Measurements from ENCODE around the gene SORBS1. TPM values are rescaled to one million over a fixed set of nuclear protein-coding genes. Genes with fewer than 3 reads are reported as not detected.

The SORBS1 gene
- total RNA-seq, 4 donors from 2014 or later: 28.1 to 92.5 (median 41.7) TPM

GRCh38 chr10:95408148-95408960, 152.8 kb downstream of the SORBS1 start:
- TF ChIP-seq POLR2A (IDR thresholded peaks at IDR 0.05): no peak
- no peak for TF ChIP-seq EP300 (IDR thresholded peaks at IDR 0.05)
- no peak for TF ChIP-seq POLR2AphosphoS5 (IDR thresholded peaks at IDR 0.05)
- no peak for TF ChIP-seq CTCF (IDR thresholded peaks at IDR 0.05)
- no peak overlapping the region for H3K4me3 ChIP-seq
- peak overlapping the region; percentile 73 for H3K27ac ChIP-seq
- WGBS: 80% methylated on average over 7 of the region's 7 CpGs
- H3K36me3 ChIP-seq: no peaks in the 10 kb centered on the region
- DNase-seq (ENCODE audit: low spot score in 2 of 2): peak in 1 of 2 donors; percentile 66
- H3K9me3 ChIP-seq: no peaks in the 10 kb centered on the region
- H3K4me1 ChIP-seq: peaks cover 20% of the 10 kb centered on the region
- no peaks in the 10 kb centered on the region for H3K27me3 ChIP-seq

- WGBS: 92% methylated on average over 7 of the region's 7 CpGs
- no peaks in the 10 kb centered on the region for H3K9me3 ChIP-seq
- H3K27me3 ChIP-seq: no peaks in the 10 kb centered on the region
- H3K27ac ChIP-seq: peak overlapping the region; percentile 27
- TF ChIP-seq EP300 (IDR thresholded peaks at IDR 0.05): no peak
- peaks cover 20% of the 10 kb centered on the region for H3K4me1 ChIP-seq
- peak in 1 of 2 donors; percentile 38 for DNase-seq (ENCODE audit: low spot score in 2 of 2)
- no peaks in the 10 kb centered on the region for H3K36me3 ChIP-seq
- no peak overlapping the region for H3K4me3 ChIP-seq
Measured at GRCh38 chr10:95407546-95407945, 153.6 kb downstream of the SORBS1 start.

- H3K4me3 ChIP-seq: no peak overlapping the region
- no peaks in the 10 kb centered on the region for H3K36me3 ChIP-seq
- H3K27ac ChIP-seq: peak overlapping the region; percentile 27
- no peaks in the 10 kb centered on the region for H3K27me3 ChIP-seq
- peaks cover 20% of the 10 kb centered on the region for H3K4me1 ChIP-seq
- DNase-seq (ENCODE audit: low spot score in 2 of 2): peak in 1 of 2 donors; percentile 67
- TF ChIP-seq CTCF (IDR thresholded peaks at IDR 0.05) (no peak), POLR2A (IDR thresholded peaks at IDR 0.05) (no peak), POLR2AphosphoS5 (IDR thresholded peaks at IDR 0.05) (no peak), EP300 (IDR thresholded peaks at IDR 0.05) (no peak)
- WGBS: 64% methylated on average over 10 of the region's 11 CpGs
- H3K9me3 ChIP-seq: no peaks in the 10 kb centered on the region
Measured at GRCh38 chr10:95406651-95407280, 154.4 kb downstream of the SORBS1 start.

- WGBS: 66% methylated on average over 2 of the region's 2 CpGs
- H3K9me3 ChIP-seq: no peaks in the 10 kb centered on the region
- peaks cover 20% of the 10 kb centered on the region for H3K4me1 ChIP-seq
- no peaks in the 10 kb centered on the region for H3K27me3 ChIP-seq
- TF ChIP-seq POLR2A (IDR thresholded peaks at IDR 0.05): no peak
- no peak overlapping the region for H3K4me3 ChIP-seq
- peak in 1 of 2 donors; percentile 20 for DNase-seq (ENCODE audit: low spot score in 2 of 2)
- H3K36me3 ChIP-seq: no peaks in the 10 kb centered on the region
- no peak overlapping the region for H3K27ac ChIP-seq
Measured at GRCh38 chr10:95405655-95406054, 155.5 kb downstream of the SORBS1 start.

GRCh38 chr10:95404864-95405263, 156.3 kb downstream of the SORBS1 start:
- H3K36me3 ChIP-seq: no peaks in the 10 kb centered on the region
- TF ChIP-seq EP300 (IDR thresholded peaks at IDR 0.05) (no peak), POLR2AphosphoS5 (IDR thresholded peaks at IDR 0.05) (no peak), CTCF (IDR thresholded peaks at IDR 0.05) (no peak), POLR2A (IDR thresholded peaks at IDR 0.05) (no peak)
- H3K27me3 ChIP-seq: no peaks in the 10 kb centered on the region
- H3K9me3 ChIP-seq: no peaks in the 10 kb centered on the region
- H3K4me3 ChIP-seq: no peak overlapping the region
- DNase-seq (ENCODE audit: low spot score in 2 of 2): no peak
- H3K27ac ChIP-seq: no peak overlapping the region
- WGBS: 85% methylated on average over 1 of the region's 1 CpG
- peaks cover 20% of the 10 kb centered on the region for H3K4me1 ChIP-seq

GRCh38 chr10:95404462-95404858, 156.7 kb downstream of the SORBS1 start:
- H3K4me3 ChIP-seq: no peak overlapping the region
- H3K4me1 ChIP-seq: peaks cover 17% of the 10 kb centered on the region
- no peaks in the 10 kb centered on the region for H3K27me3 ChIP-seq
- no peaks in the 10 kb centered on the region for H3K36me3 ChIP-seq
- no peaks in the 10 kb centered on the region for H3K9me3 ChIP-seq
- DNase-seq (ENCODE audit: low spot score in 2 of 2): no peak
- WGBS: 86% methylated on average over 7 of the region's 7 CpGs
- H3K27ac ChIP-seq: no peak overlapping the region
- TF ChIP-seq CTCF (IDR thresholded peaks at IDR 0.05) (no peak), POLR2AphosphoS5 (IDR thresholded peaks at IDR 0.05) (no peak), POLR2A (IDR thresholded peaks at IDR 0.05) (no peak), EP300 (IDR thresholded peaks at IDR 0.05) (no peak)

All from suprapubic skin (tissue), 4 donors.